Raji (cell line): ENCODE data around the gene LPP.

ENCODE experiments used
- POLR2A ChIP-seq: IDR thresholded peaks from 2 replicates; pipeline ENCODE4 v1.6.1; 2011; ENCODE audit warnings: low read depth, low read length, control low read depth; ENCODE audit not compliant: insufficient read depth

LPP gene

GRCh38 chr3:188433521-188434150 is 279.7 kb downstream of the LPP start:
- TF ChIP-seq POLR2A, result no peak

- no peak for TF ChIP-seq POLR2A
Measured at GRCh38 chr3:188434594-188434993, 280.6 kb downstream of the LPP start.

GRCh38 chr3:188435266-188435665 is 281.3 kb downstream of the LPP start:
- TF ChIP-seq POLR2A, result no peak

GRCh38 chr3:188437926-188438325 is 284.0 kb downstream of the LPP start:
- TF ChIP-seq POLR2A, result no peak

GRCh38 chr3:188439080-188439479 is 285.1 kb downstream of the LPP start:
- no peak for TF ChIP-seq POLR2A

GRCh38 chr3:188440340-188440972 is 286.5 kb downstream of the LPP start:
- no peak for TF ChIP-seq POLR2A

- TF ChIP-seq POLR2A, result no peak
Measured at GRCh38 chr3:188442430-188442829, 288.5 kb downstream of the LPP start.

GRCh38 chr3:188446014-188446413 is 292.1 kb downstream of the LPP start:
- TF ChIP-seq POLR2A, result no peak

GRCh38 chr3:188446766-188447165 is 292.8 kb downstream of the LPP start:
- no peak for TF ChIP-seq POLR2A

GRCh38 chr3:188448813-188449212 is 294.9 kb downstream of the LPP start:
- TF ChIP-seq POLR2A, result no peak

- no peak for TF ChIP-seq POLR2A
Measured at GRCh38 chr3:188449421-188449820, 295.5 kb downstream of the LPP start.

GRCh38 chr3:188452158-188452772 is 298.3 kb downstream of the LPP start:
- TF ChIP-seq POLR2A, result no peak

- no peak for TF ChIP-seq POLR2A
Measured at GRCh38 chr3:188453431-188454384, 299.8 kb downstream of the LPP start.

GRCh38 chr3:188455748-188456147 is 301.8 kb downstream of the LPP start:
- TF ChIP-seq POLR2A, result no peak

- no peak for TF ChIP-seq POLR2A
Measured at GRCh38 chr3:188458756-188459155, 304.8 kb downstream of the LPP start.
